H9 (cell line): ENCODE measurements around the gene TAF10. TPM values are rescaled to one million over a fixed set of nuclear protein-coding genes. Genes with fewer than 3 reads are reported as not detected.

Source experiments
- DNase-seq: peaks from one replicate; pipeline ENCODE4 v3.0.0-alpha.2; 2017
- H2AFZ ChIP-seq: one replicate; pipeline ENCODE4 v1.6.1; 2013; ENCODE audit warnings: mild to moderate bottlenecking, low read length, control low read depth, moderate library complexity
- H2AK5ac ChIP-seq: 2 replicates; pipeline ENCODE4 v1.6.1; 2013; ENCODE audit warnings: low read length, control low read depth, mixed read lengths; ENCODE audit not compliant: insufficient read length
- H2BK120ac ChIP-seq: one replicate; pipeline ENCODE4 v1.6.1; 2013; ENCODE audit warnings: low read depth, mild to moderate bottlenecking, low read length, control low read depth, inconsistent platforms; ENCODE audit not compliant: poor library complexity, severe bottlenecking
- H2BK12ac ChIP-seq: 2 replicates; pipeline ENCODE4 v1.6.1; 2013; ENCODE audit warnings: low read length, control low read depth, mixed read lengths, low read depth; ENCODE audit not compliant: insufficient read length
- H2BK15ac ChIP-seq: 2 replicates; pipeline ENCODE4 v1.6.1; 2013; ENCODE audit warnings: low read depth, low read length, control low read depth
- H2BK20ac ChIP-seq: one replicate; pipeline ENCODE4 v1.6.1; 2013; ENCODE audit warnings: low read depth, mild to moderate bottlenecking, low read length, control low read depth, inconsistent platforms; ENCODE audit not compliant: poor library complexity, severe bottlenecking
- H2BK5ac ChIP-seq: 2 replicates; pipeline ENCODE4 v1.6.1; 2013; ENCODE audit warnings: low read length, control low read depth, mixed read lengths; ENCODE audit not compliant: insufficient read length
- H3K14ac ChIP-seq: 2 replicates; pipeline ENCODE4 v1.6.1; 2013; ENCODE audit warnings: low read length, control low read depth; ENCODE audit not compliant: insufficient read depth
- H3K18ac ChIP-seq: 2 replicates; pipeline ENCODE4 v1.6.1; 2013; ENCODE audit warnings: low read depth, mild to moderate bottlenecking, mixed read lengths, low read length, control low read depth; ENCODE audit not compliant: insufficient read length
- H3K23ac ChIP-seq: 2 replicates; pipeline ENCODE4 v1.6.1; 2013; ENCODE audit warnings: low read length, control low read depth, mixed read lengths, low read depth; ENCODE audit not compliant: insufficient read length
- H3K23me2 ChIP-seq: 2 replicates; pipeline ENCODE4 v1.6.1; 2013; ENCODE audit warnings: low read depth, mild to moderate bottlenecking, mixed read lengths, low read length, control low read depth; ENCODE audit not compliant: insufficient read length, poor library complexity, severe bottlenecking
- H3K27ac ChIP-seq: 2 replicates; pipeline ENCODE4 v1.5.1; 2013; ENCODE audit warnings: low read length, control low read depth, mixed read lengths, low read depth; ENCODE audit not compliant: insufficient read length
- H3K27me3 ChIP-seq: 2 replicates; pipeline ENCODE4 v1.6.1; 2013; ENCODE audit warnings: low read length, control low read depth, inconsistent platforms; ENCODE audit not compliant: insufficient read depth
- H3K4ac ChIP-seq: 2 replicates; pipeline ENCODE4 v1.6.1; 2013; ENCODE audit warnings: low read depth, mild to moderate bottlenecking, control low read depth, inconsistent platforms, low read length, moderate library complexity
- H3K4me1 ChIP-seq: 2 replicates; pipeline ENCODE4 v1.6.1; 2013; ENCODE audit warnings: low read length, control low read depth, inconsistent platforms; ENCODE audit not compliant: insufficient read depth
- H3K4me2 ChIP-seq: 2 replicates; pipeline ENCODE4 v1.6.1; 2013; ENCODE audit warnings: low read length, control low read depth, mixed read lengths; ENCODE audit not compliant: insufficient read length, insufficient read depth
- H3K56ac ChIP-seq: 2 replicates; pipeline ENCODE4 v1.6.1; 2013; ENCODE audit warnings: low read depth, mild to moderate bottlenecking, mixed read lengths, low read length, control low read depth; ENCODE audit not compliant: insufficient read length
- H3K79me1 ChIP-seq: 2 replicates; pipeline ENCODE4 v1.6.1; 2013; ENCODE audit warnings: low read depth, mild to moderate bottlenecking, moderate library complexity, low read length, control low read depth, inconsistent platforms; ENCODE audit not compliant: insufficient read depth, poor library complexity, severe bottlenecking
- H3K79me2 ChIP-seq: 2 replicates; pipeline ENCODE4 v1.6.1; 2013; ENCODE audit warnings: low read length, control low read depth, inconsistent platforms; ENCODE audit not compliant: insufficient read depth
- H3K9ac ChIP-seq: 2 replicates; pipeline ENCODE4 v1.6.1; 2013; ENCODE audit warnings: low read length, control low read depth, mixed read lengths; ENCODE audit not compliant: insufficient read length; ENCODE audit errors: extremely low read depth
- H3K9me3 ChIP-seq: one replicate; pipeline ENCODE4 v1.6.1; 2013; ENCODE audit warnings: low read depth, low read length, inconsistent platforms; ENCODE audit not compliant: control insufficient read depth
- H3T11ph ChIP-seq: one replicate; pipeline ENCODE4 v1.6.1; 2013; ENCODE audit warnings: mild to moderate bottlenecking, low read length, control low read depth, inconsistent platforms
- H4K20me1 ChIP-seq: one replicate; pipeline ENCODE4 v1.6.1; 2013; ENCODE audit not compliant: control insufficient read depth, insufficient read length, insufficient read depth
- H4K5ac ChIP-seq: 2 replicates; pipeline ENCODE4 v1.6.1; 2013; ENCODE audit warnings: low read depth, mild to moderate bottlenecking, mixed read lengths, low read length, control low read depth; ENCODE audit not compliant: insufficient read length
- H4K8ac ChIP-seq: replicated peaks from 2 replicates; pipeline ENCODE4 v1.6.1; 2013; ENCODE audit warnings: low read length, control low read depth, mixed read lengths, low read depth; ENCODE audit not compliant: insufficient read length
- H4K91ac ChIP-seq: 2 replicates; pipeline ENCODE4 v1.6.1; 2013; ENCODE audit warnings: low read depth, mild to moderate bottlenecking, moderate library complexity, mixed read lengths, low read length, control low read depth; ENCODE audit not compliant: insufficient read length
- H3K27ac Mint-ChIP-seq, 3 experiments: 2 replicates in 2 of 3; 3 replicates in 1 of 3; pipeline ENCODE4 v1.8.0; 2020 to 2021; ENCODE audit warnings: mixed read lengths in 3 of 3, mild to moderate bottlenecking in 1 of 3, moderate library complexity in 1 of 3
- H3K27me3 Mint-ChIP-seq: 2 replicates; pipeline ENCODE4 v1.8.0; 2021; ENCODE audit warnings: low read depth, mild to moderate bottlenecking, moderate library complexity, mixed read lengths
- H3K36me3 Mint-ChIP-seq, 3 experiments: 2 replicates in 2 of 3; 3 replicates in 1 of 3; pipeline ENCODE4 v1.8.0; 2020 to 2021; ENCODE audit warnings: low read depth in 3 of 3, mixed read lengths in 3 of 3; ENCODE audit not compliant: insufficient read depth in 1 of 3
- H3K4me1 Mint-ChIP-seq, 2 experiments: 2 replicates each; pipeline ENCODE4 v1.8.0; 2020; ENCODE audit warnings: mixed read lengths in 2 of 2
- H3K4me3 Mint-ChIP-seq, 2 experiments: 2 replicates in 1 of 2; 3 replicates in 1 of 2; pipeline ENCODE4 v1.8.0; 2020 to 2021; ENCODE audit warnings: mild to moderate bottlenecking in 2 of 2, mixed read lengths in 2 of 2, moderate library complexity in 1 of 2
- H3K9me3 Mint-ChIP-seq, 2 experiments: 2 replicates in 1 of 2; 3 replicates in 1 of 2; pipeline ENCODE4 v1.8.0; 2020; ENCODE audit warnings: mild to moderate bottlenecking in 2 of 2, mixed read lengths in 2 of 2, moderate library complexity in 1 of 2
- WGBS: extraction: QIAGEN DNeasy Blood & Tissue Kit; methylation state at CpG from one replicate; pipeline ENCODE4 v1.1.7; 2013; ENCODE audit warnings: missing lambda C conversion rate, low lambda C conversion rate, mixed read lengths; ENCODE audit not compliant: insufficient read length; ENCODE audit errors: extremely low coverage; 5-methylcytosine and 5-hydroxymethylcytosine counted together
- total RNA-seq: library from RNA; stranded (reverse); gene quantifications from 2 replicates; pipeline ENCODE4 v1.2.1, GENCODE V29; 2021
- TF ChIP-seq, protein P1 (sequence below): fragments of 200-600 bp; sonication (generic); conservative IDR thresholded peaks from 3 replicates; pipeline ENCODE4 v1.8.0; 2021; ENCODE audit warnings: antibody characterized with exemption, mild to moderate bottlenecking

TAF10 gene
- total RNA-seq, 1 experiment from 2014 or later = 198 TPM

- Histone ChIP-seq H3K27ac (no peak overlapping the region), H3K79me1 (no peaks in the 10 kb centered on the region), H2BK5ac (no peak overlapping the region), H2BK120ac (no peak overlapping the region), H3K4me1 (no peaks in the 10 kb centered on the region; the same call in 1 of the 2 replicates), H2AFZ (no peak overlapping the region), H3K9me3 (no peaks in the 10 kb centered on the region), H3K4me2 (no peak overlapping the region), H3K18ac (no peak overlapping the region), H3K27me3 (no peaks in the 10 kb centered on the region), H3K23ac (no peak overlapping the region), H4K5ac (no peak overlapping the region), H2BK15ac (no peak overlapping the region), H3K4ac (no peak overlapping the region), H3T11ph (no peak overlapping the region), H3K23me2 (peaks cover 21% of the 10 kb centered on the region), H3K79me2 (peaks cover 2% of the 10 kb centered on the region; the same call in 1 of the 2 replicates), H4K20me1 (no peaks in the 10 kb centered on the region), H2BK12ac (no peak overlapping the region), H3K9ac (no peak overlapping the region), H3K56ac (no peak overlapping the region), H4K8ac (no peak overlapping the region), H2BK20ac (no peak overlapping the region), H2AK5ac (no peak overlapping the region), H3K14ac (no peak overlapping the region), H4K91ac (no peak overlapping the region)
- H3K27me3 Mint-ChIP-seq = no peaks in the 10 kb centered on the region; the same call in 1 of the 2 replicates
- DNase-seq = no peak
- TF ChIP-seq, protein P1, sequence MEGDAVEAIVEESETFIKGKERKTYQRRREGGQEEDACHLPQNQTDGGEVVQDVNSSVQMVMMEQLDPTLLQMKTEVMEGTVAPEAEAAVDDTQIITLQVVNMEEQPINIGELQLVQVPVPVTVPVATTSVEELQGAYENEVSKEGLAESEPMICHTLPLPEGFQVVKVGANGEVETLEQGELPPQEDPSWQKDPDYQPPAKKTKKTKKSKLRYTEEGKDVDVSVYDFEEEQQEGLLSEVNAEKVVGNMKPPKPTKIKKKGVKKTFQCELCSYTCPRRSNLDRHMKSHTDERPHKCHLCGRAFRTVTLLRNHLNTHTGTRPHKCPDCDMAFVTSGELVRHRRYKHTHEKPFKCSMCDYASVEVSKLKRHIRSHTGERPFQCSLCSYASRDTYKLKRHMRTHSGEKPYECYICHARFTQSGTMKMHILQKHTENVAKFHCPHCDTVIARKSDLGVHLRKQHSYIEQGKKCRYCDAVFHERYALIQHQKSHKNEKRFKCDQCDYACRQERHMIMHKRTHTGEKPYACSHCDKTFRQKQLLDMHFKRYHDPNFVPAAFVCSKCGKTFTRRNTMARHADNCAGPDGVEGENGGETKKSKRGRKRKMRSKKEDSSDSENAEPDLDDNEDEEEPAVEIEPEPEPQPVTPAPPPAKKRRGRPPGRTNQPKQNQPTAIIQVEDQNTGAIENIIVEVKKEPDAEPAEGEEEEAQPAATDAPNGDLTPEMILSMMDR = no peak
- H3K4me1 Mint-ChIP-seq = peaks cover 24% of the 10 kb centered on the region in 2 experiments
- peak overlapping the region; percentile 31 to 97 (median 82); a peak in 5 of 7 replicates for H3K27ac Mint-ChIP-seq
- WGBS = no CpG with 5 or more reads among the region's 9 CpGs
- no peak overlapping the region for H3K4me3 Mint-ChIP-seq
- peaks cover 32 to 51% (median 46%) of the 10 kb centered on the region in 3 experiments; a peak in 6 of 7 replicates for H3K36me3 Mint-ChIP-seq
- no peaks in the 10 kb centered on the region for H3K9me3 Mint-ChIP-seq
Observed at GRCh38 chr11:6608011-6608410, 4.0 kb downstream of the TAF10 start.
